NCI-H1092 treated with DMSO at 0.1 percent for 48 hours (cell line): ENCODE results near the gene C1QTNF8.

Experiments used
- DNase-seq: peaks from one replicate; lab custom pipeline; 2025; lab: John Stamatoyannopoulos, UW

C1QTNF8 gene

DNA sequence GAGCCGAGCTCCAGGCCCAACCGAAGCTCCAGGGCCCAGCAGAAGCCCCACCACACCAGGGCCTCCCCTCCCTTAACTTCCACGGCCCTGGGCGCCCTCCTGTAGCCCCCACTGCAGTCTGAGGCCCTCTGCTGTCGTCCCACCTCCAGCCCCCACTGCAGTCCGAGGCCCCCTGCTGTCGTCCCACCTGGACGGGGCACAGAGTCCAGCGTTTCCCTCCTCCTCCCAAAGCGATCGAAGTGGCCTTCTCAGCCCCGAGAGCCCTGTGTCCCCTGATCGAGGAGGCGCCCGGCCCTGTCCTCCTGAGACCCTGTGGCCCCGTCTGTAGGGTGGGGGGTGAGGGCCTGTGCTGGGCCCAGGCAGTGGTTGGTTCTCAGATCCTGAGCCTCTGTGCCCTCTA, 31.1 kb upstream of the C1QTNF8 start:
- DNase-seq = no peak

DNA sequence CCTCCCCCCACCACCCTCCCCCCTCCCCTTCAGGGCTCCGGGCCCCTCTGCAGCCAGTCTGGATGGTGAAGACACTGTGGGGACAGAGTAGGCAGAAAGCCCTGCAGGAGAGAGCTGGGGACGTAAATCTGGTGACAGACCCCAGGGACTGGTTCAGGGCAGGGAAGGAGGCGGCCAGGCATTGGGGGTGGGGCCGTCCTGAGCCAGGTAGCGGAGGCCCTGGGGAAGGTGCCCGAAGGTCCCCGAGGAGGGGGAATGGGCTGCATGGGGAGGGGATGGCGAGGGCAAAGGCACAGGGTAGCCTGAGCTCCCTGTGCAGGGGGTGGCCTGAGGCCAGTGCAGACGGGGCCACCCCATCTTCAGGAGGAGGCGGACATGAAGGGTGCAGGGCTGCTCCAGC, 30.5 kb upstream of the C1QTNF8 start:
- no peak for DNase-seq

DNA sequence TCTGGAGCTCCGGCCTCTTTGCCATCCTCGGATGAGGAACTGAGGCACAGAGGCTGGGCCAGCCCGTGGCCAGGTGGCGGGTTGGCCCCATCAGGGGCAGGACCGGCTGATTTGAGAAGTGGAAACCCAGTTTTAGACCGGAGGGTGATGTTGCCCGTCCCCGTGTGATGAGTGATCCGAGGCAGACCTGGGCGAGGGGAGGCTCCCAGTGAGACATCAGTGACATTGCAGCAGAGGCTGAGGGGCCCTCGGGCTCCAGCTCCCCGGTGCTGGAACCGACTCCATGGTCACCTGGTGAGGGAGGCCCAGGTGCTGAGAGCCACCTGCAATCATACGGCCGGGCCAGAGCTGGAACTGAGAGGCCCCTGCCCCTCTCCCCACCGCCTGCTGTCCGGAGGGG, 30.0 kb upstream of the C1QTNF8 start:
- DNase-seq = no peak

DNA sequence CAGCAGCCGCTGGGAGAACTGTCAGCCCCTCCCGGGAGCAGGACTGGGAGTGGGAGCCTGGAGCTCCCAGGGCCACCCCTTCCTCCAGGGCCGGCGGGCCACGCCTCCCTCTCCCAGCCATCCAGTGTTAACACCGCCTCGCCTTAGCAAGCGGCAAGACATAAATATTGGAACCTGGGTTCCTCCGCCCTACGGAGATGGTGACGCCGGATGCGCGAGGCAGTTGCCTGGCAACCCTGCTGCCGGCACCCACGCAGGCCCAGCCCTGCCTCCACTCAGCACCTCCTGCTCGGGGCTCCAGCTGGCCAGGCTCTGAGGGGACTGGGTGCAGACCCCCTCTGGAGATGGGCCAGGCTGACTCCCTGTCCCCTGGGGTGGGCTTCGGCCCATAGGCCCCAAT, 29.4 kb upstream of the C1QTNF8 start:
- peak; percentile 11 for DNase-seq

DNA sequence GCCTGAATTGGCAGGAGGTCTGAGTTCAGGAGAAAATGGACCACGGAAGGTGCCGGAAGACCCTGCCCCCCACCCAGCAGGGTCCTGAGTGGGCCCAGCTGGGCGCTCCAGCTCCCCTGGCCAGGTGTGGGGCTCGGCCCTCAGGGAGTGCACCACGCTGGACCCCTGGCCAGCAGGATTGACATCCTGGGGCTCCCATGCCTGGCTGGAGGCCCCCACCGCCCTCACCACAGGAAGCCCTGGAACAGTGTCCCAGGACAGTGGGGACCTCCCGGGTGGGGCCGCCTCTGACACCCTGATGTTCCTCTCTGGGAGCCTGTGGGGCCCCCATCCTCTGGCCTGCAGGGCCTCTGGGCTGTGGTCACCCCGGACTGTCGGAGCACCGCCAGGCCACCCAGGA, 28.8 kb upstream of the C1QTNF8 start:
- no peak for DNase-seq

DNA sequence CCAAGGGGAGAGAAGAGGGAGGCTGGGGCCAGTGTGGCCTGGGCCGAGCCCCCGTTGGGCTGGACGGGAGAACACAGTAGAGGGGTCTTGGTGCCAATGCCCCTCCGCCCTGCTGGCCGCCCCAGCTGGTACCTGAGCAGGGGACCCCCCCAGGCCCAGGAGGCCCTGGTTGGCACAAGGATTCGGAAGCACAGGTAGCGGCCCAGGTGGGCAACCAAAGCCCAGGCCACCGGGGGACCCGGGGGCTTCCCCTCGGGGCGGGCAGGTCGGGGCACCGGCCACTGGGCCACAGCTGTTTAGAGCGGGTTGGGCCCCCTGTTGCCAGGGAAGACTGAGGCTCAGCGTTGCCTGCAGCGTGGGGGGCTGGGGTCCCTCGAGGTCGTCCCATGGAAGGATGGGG, 28.2 kb upstream of the C1QTNF8 start:
- DNase-seq = no peak

DNA sequence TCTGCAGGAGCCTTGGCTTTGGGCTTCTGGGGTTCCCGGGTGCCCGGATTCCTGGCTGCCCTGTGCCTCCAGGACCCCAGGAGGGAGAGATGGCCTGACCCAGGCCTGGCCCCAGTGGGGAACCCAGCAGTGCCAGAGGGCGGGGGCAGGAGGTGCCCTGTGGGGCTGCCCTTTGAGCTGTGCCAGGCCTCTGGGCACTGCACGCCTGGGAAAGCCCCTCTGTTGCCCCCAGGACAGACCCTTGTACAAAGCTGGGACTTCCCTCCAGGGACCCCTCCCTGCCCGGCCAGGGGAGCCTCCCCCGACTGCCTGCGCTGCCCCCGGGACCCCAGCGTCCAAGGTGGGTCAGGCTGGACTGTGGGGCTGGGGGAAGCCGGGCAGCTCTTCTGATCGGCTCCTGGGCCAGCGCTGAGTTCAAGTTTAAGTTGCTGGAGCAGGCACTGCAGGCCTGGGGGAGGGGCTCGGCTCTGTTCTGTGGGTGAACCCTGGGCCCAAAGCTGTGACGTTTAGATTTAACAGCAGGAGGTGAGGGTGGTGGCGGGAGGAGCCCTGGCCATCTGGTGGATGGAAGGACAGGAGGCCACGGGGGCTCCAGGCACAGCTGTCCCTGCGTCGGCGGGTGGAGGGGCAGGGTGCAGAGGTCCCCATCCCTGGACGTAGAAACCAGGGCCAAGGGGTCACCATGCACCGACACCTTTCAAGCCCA, 27.6 kb upstream of the C1QTNF8 start:
- no peak for DNase-seq

DNA sequence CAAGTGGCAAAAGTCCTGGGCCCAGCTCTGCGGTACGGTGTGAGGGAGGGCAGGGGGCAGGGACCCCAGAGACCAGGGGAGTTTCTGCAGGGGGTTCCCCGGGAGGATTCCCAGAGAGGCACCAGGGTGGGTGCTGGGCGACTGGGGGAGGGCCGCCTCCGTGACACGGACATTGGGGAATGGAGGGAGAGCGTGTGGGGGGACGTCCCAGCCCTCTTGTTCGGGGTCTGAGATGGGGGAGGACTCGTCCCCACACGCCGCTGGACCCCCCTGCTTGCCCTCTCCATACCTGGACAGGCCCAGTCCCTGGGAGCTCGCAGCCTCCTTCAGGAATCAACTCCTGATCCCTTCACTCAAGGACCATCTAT, 26.3 kb upstream of the C1QTNF8 start:
- no peak for DNase-seq

DNA sequence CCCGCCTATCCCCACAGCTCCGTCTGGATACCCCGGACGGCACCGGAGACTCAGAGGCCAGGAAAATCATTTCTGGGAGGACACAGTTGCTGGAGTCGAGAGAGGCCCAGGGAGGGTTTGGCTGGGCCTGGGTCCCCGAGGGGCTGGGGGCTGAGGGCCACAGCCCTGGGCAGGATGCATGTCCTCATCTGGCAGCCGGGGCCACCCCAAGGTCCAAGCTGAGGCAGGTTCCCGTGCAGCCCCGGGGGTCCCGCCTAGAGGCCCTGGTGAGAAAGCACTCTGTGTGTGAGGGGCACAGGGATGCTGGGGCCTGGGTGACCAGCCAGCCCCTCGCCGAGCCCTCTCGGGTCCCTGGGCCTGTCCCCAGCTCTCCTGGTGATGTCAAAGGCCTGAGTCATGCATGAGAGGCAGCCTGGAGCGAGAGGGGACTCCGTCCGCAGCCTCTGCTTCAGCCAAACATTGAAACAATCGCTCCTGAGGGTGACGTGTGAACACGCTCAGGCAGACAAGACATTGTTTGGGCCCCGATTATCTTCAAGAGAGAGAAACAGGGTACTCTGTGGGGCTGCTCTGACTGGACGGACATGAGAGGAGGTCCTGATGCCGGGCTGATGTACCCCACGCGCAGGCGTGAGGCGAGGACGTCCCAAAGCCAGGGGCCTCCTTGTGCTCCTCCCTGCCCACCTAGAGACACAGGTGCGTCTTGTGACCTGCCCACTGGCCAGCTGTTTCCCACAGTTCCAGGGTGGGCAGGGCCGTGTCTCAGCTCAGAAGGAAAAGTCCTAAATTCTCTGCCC, 25.8 kb upstream of the C1QTNF8 start:
- DNase-seq = no peak

DNA sequence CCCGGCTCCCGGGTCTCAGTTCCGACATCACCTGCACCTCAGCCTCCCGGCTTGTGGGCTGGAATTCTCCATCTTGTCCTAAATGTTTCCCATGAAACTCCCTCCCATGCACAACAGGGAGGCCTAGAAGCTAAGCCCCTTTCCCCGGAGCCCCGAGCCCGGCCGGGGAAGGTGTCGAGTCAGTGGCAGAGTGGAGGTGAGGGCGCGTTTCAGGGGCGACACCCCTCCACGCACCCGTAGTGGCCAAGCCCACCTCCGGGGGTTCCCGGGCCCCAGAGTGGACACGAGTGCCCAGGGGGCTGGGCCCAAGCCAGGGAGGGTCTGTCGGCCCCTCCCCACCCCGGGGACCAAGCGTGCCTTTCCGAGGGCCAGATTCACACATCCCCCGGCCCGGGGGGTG, 25.0 kb upstream of the C1QTNF8 start:
- no peak for DNase-seq

DNA sequence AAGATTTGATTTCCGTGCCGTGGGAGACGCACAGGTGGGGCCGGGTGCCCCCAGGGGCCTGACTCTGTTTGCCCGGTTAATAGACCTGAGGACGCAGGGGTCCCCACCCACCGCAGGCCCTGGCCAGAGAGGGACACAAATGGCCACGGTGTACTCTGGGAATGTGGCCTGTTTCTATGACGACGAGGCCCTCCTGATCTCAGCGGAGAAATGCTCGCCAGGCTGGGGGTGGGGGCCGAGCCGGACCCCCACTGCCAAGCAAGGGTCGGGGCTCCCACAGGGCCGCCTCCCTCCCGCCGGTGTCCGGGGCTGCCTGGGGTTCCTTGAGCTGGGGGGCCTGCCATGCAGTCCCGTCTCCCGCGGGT, 24.5 kb upstream of the C1QTNF8 start:
- no peak for DNase-seq

DNA sequence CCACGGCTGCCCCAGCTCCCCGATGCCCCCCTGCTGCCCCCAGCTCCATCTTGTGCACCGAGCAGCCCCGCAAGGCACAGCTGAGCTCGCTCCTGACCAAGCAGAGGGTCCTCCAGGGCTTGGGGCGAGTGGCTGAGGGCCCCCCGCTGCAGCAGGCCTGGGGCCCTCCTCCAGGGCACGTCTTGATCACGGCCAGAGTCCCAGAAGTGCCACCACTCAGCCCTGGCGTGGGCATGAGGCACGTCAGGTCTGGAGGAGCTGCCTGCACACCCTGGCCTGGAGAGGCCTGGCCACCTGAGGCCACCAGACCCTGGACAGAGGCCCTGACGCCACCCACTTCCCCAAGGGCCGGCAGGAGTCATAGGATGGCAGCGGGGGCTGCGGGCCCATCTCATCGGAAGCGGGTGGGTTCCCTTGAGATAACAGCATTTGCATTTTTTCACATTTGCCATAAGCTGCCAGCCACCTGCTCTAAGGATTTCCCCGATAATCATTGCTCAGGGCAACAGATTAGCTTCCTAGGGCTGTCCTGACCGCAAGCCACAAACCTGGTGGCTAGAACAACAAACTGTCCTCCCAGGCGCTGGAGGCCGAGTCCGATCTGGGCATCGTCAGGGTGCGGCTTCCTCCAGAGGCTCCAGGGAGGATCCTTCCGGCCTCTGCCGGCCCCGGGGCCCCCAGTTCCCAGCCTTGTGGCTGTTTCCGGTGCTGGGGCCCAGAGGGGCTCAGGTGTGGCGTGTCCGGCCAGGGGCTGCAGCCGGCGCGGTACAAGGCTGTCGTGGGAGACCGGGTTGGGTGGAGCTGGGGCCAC, 23.9 kb upstream of the C1QTNF8 start:
- no peak for DNase-seq

DNA sequence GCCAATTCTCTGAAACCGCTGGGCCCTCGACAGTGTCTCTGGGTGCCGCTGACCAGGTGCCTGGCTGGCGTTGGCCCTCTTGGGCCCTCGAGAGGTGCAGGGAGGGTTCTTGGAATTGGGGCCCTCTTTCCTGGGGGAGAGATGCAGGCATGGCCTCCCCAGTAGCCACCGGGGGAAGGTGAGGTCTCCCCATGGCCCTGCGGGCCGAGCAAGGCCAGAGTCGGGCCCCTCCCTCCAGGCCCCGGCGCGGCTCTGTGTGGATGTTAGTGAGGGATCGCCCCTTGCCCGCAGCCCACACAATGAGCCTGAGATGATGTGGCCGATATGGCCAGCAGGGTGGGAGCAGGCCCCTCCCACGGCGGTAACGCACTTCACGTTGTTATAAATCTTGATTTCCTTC, 23.1 kb upstream of the C1QTNF8 start:
- DNase-seq = no peak

DNA sequence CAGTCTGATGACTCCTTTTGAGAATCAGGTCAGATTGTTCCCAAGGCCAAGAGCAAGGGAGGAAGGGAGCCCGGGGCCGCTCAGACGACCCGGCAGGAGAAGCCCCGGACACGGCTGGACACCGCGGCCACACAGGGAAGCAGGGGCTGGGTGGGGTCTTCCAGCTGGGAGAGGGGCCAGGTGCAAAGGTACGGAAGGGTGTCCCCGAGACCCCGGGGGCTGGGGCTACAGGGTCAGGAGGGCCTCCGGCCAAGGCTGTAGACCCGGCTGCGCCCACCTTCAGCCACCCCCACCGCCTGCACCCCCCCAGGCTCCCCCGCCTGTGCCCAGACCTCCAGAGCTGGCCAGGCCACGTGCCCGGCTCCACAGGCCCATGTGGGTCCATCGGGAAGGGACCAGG, 21.9 kb upstream of the C1QTNF8 start:
- DNase-seq = no peak

DNA sequence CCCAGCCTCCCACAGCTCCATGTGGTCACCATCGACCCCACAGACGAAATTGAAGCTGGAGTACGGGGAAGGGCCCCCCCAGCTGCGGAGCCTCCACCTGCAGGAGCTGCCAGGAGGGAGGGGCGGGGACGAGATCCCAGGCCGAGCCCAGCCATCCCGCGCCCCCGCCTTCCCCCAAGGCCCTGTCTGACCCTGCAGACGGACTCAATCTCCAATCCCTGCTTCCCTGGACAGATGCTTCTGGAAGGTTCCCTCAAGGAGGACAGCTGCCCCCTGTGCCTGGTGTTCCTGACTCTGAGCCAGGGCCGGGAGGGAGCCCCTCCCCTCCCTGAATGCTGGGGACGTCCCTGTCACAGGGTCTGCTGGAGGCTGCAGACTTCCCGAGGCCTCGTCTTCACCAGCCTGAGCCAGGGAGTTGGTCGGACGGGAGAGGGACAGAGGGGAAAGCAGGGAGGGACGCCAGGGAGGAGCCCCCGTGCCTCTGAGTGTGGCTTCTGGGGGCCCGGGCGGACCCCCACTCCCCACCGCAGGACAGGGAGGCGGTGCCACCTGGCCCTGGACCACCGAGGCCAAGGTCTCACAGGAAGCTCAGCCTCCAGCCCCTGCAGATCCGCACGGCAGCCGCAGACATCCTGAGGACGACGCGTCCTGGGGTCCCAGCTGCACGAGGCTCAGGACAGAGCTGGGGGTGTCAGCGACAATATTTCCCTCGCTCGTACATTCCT, 21.3 kb upstream of the C1QTNF8 start:
- DNase-seq = no peak

DNA sequence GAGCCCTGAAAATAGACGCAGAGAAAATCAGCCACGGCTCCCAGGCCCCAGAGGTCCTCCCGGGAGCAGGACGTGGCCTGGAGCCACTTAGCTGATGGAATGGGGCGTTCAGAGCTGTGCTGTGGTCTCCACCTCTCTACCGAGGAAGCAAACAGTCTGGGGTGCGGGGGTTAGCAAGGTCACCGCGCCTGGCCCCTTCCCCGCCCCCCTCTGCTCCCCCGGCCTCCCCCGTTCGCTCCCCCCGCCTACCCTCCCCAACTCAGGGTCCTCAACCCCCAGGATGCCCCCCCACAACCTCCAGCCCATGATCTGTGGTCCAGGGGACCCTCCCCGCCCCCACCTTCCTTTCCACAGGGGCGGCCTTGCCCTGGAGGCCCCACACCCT, 20.6 kb upstream of the C1QTNF8 start:
- no peak for DNase-seq

DNA sequence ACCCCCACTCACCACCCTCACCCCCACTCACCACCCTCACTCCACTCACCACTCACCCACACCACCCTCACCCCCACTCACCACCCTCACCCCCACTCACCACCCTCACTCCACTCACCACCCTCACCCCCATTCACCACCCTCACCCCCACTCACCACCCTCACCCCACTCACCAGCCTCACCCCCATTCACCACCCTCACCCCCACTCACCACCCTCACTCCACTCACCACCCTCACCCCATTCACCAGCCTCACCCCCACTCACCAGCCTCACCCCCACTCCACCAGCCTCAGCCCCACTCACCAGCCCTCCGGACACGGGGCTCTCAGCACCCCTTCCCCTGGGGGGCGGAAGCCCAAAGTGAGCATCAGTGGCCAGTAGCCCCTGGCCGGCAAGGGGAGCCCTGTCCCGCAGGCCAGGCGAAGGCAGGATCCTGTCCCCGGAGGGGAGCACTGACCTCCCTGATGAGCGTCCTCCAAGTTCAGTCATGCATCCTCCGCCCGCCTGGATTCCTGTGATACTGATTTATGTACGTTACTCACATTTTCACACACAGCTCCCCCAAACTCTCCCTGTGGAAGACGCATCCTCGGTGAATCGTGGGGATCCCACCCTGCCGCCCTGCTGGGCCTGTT, 18.0 kb upstream of the C1QTNF8 start:
- DNase-seq = no peak

DNA sequence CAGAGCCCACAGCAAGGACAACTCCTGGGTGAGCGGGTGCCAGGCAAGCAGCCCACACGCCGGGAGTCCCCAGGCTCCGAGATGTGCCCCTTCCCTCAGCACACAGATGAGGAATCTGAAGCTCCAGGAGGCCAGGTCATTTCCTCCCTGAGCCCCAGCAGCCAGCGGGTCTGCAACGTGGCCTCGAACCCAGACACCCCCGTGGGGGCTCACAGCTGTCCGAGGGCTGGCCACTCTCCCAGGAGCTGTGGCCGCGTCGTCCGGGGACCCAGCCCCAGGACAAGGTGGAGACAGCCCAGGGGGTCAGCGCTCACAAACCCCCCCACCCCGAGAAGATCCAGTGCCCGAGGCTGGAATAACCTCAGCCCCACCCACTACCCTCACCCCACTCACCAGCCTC, 17.4 kb upstream of the C1QTNF8 start:
- no peak for DNase-seq

DNA sequence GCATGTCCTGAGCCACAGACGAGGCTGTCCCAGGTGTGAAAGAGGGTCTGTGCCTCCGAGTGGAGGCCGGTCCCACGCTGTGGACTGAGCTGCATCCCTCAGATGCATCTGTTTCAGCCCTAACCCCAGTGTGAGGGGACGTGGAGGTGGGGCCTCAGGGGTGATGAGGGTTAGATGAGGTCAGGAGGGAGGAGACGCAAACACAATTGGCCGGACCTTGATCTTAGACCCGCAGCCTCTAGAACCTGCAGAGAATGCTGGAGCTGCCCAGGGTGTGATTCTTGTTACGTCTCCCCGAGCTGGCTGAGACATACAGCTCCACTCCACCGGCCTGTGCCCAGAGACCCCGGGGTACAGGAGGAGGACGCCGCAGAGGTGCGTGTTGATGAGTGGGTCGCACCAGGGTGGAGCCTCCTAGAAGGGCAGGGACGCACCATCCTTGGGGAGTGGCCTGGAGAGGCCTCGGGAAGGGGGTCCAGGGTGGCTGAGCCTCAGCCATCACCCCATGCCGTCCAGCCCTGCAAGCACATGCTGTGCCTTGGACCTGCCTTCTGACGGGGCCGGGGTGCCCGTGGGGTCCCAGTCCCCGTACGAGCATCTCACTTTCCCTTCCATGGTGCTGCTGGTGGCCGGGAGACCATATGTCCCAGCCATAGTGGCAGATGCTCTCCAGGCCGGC, 16.6 kb upstream of the C1QTNF8 start:
- no peak for DNase-seq

DNA sequence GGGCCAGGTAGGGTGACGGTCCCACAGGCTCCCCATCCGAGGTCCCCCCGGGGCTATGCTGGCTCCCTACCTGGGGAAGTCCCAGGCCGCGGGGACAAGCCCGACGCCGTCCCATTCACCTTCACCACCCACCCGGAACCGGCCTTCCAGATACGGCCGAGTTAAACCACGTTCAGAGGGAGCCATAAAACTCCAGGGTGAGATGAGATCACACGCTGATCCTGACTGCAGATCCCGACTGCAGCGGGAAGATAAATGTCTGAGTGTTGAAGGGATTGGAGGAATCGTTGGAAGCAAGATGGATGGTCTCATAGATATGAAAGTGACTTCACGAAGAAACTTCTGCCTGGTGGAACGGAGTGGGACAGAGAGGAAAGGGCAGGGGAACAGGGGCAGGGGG, 13.6 kb upstream of the C1QTNF8 start:
- no peak for DNase-seq
